ENCODE measurements around the gene VPS37D. TPM values are rescaled to one million over a fixed set of nuclear protein-coding genes. Genes with fewer than 3 reads are reported as not detected.

Gene VPS37D
- total and polyA plus RNA-seq, 2 of the 4 experiments (the other 2 are of a cell fraction): 2.3 to 3.1 TPM

- no TSS peak for BruUV-seq (replicated peaks)
Measured at GRCh38 chr7:73685311-73685710, 17.7 kb downstream of the VPS37D start.

More at GRCh38 chr7:73685311-73685710, 17.7 kb downstream of the VPS37D start:
- no peak overlapping the region for H4K5ac ChIP-seq (ENCODE audit: low read depth, low read length)
- no peak overlapping the region for H3K18ac ChIP-seq (ENCODE audit: low read depth, low read length)
- H3K9me1 ChIP-seq (ENCODE audit: insufficient read depth, low read length): peaks cover 7% of the 10 kb centered on the region; the same call in 1 of the 2 replicates
- in situ Hi-C loops (cut with MboI; ENCODE audit: low sequenced_read_pairs): no loop called here
- H3K27ac ChIP-seq (ENCODE audit: insufficient read depth, low read length): no peak overlapping the region
- ATAC-seq (ENCODE audit: low read depth) (no peak), DNase-seq (no peak)
- H3K9ac ChIP-seq (ENCODE audit: low read depth, low read length): no peak overlapping the region
- no peak overlapping the region for H3K4me3 ChIP-seq (ENCODE audit: insufficient read depth, low read depth, low read length)
- peaks cover 41 to 70% of the 10 kb centered on the region in 2 experiments for H3K79me1 ChIP-seq (ENCODE audit: low read depth in 1 of 2, low read length in 2 of 2)
- peaks cover 18% of the 10 kb centered on the region for H3K36me3 ChIP-seq (ENCODE audit: control insufficient read depth, insufficient read depth, low read length)
- no peak for TF ChIP-seq SMC3 (IDR thresholded peaks at IDR 0.05; ENCODE audit: low read depth, low read length)
- TF ChIP-seq RFX5 (IDR thresholded peaks at IDR 0.05; ENCODE audit: low read depth, low read length): no peak
- TF ChIP-seq MXI1 (IDR thresholded peaks at IDR 0.05; ENCODE audit: borderline replicate concordance, low read depth, low read length): no peak
- TF ChIP-seq CEBPB (IDR thresholded peaks at IDR 0.05; ENCODE audit: low read depth, low read length): no peak
- no peak for TF ChIP-seq CTCF (conservative IDR thresholded peaks at IDR 0.05; ENCODE audit: low read depth, low read length)
- TF ChIP-seq MAZ (IDR thresholded peaks at IDR 0.05; ENCODE audit: borderline replicate concordance, low read depth, low read length): no peak
- no peak for TF ChIP-seq POLR2A (IDR thresholded peaks at IDR 0.05; ENCODE audit: low read depth, low read length)
- no peak for TF ChIP-seq NFE2L2 (IDR thresholded peaks at IDR 0.05; ENCODE audit: low read depth, low read length)
- no peak for TF ChIP-seq BHLHE40 (IDR thresholded peaks at IDR 0.05; ENCODE audit: low read depth, low read length)
- TF ChIP-seq MAFK (IDR thresholded peaks at IDR 0.05; ENCODE audit: low read depth, low read length): no peak
- no peak for TF ChIP-seq FOS (IDR thresholded peaks at IDR 0.05; ENCODE audit: low read depth, low read length)
- no peak for TF ChIP-seq RAD21 (IDR thresholded peaks at IDR 0.05; ENCODE audit: low read length)
- no peak for TF ChIP-seq USF2 (IDR thresholded peaks at IDR 0.05; ENCODE audit: low read depth, low read length)
- TF ChIP-seq RCOR1 (IDR thresholded peaks at IDR 0.05; ENCODE audit: insufficient replicate concordance, low read length): no peak
- TF ChIP-seq ELK1 (IDR thresholded peaks at IDR 0.05; ENCODE audit: borderline replicate concordance, low read depth, low read length): no peak
- no peak for TF ChIP-seq CHD1 (IDR thresholded peaks at IDR 0.05; ENCODE audit: low read depth, low read length)
- H2AK9ac ChIP-seq (replicated peaks; ENCODE audit: low read depth, low read length, poor library complexity): no peak overlapping the region
- H4K8ac ChIP-seq (ENCODE audit: low read depth in 2 of 2, low read length in 2 of 2): no peak overlapping the region
- ChIA-PET CTCF (no interaction called here), POLR2A (ENCODE audit: unreplicated experiment) (no interaction called here)
- H2BK120ac ChIP-seq (ENCODE audit: low read depth, low read length): no peak overlapping the region
- peaks cover 13% of the 10 kb centered on the region for H3K4me1 ChIP-seq (ENCODE audit: control insufficient read depth, insufficient read depth, low read length)
- H2BK15ac ChIP-seq (ENCODE audit: low read depth, low read length): no peak overlapping the region
- no peak overlapping the region for H3K4me2 ChIP-seq (ENCODE audit: low read depth, low read length)
- H2BK20ac ChIP-seq (ENCODE audit: low read depth, low read length): no peak overlapping the region
- H4K91ac ChIP-seq (ENCODE audit: insufficient read depth, low read depth, low read length): no peak overlapping the region
- 95% methylated on average over 13 of the region's 18 CpGs; no CpG with 5 or more reads in 1 of the 2 experiments for WGBS, 2 experiments (ENCODE audit: extremely low coverage in 2 of 2, insufficient read length in 1 of 2)
- H3K23ac ChIP-seq (ENCODE audit: low read depth, low read length): no peak overlapping the region
- H3K56ac ChIP-seq (ENCODE audit: extremely low read depth, insufficient read depth, low read length): no peak overlapping the region
- no peak overlapping the region for H2AFZ ChIP-seq (replicated peaks; ENCODE audit: low read length, poor library complexity)
- no peak overlapping the region for H2BK5ac ChIP-seq (ENCODE audit: low read depth, low read length, poor library complexity, severe bottlenecking)
- H3K4ac ChIP-seq (ENCODE audit: low read depth, low read length): no peak overlapping the region
- no peaks in the 10 kb centered on the region for H3K9me3 ChIP-seq (ENCODE audit: control insufficient read depth, insufficient read depth, low read length)
- H3K14ac ChIP-seq (replicated peaks; ENCODE audit: low read depth, low read length): no peak overlapping the region
- peaks cover 7% of the 10 kb centered on the region; the same call in 1 of the 2 replicates for H4K20me1 ChIP-seq (ENCODE audit: insufficient read depth, low read length)
- H3K27me3 ChIP-seq (ENCODE audit: control insufficient read depth, insufficient read depth, low read length): no peaks in the 10 kb centered on the region
- dilution Hi-C loops (cut with HindIII; ENCODE audit: low sequenced_read_pairs, unreplicated experiment): no loop called here
- intact Hi-C loops (cut with micrococcal nuclease): no loop called here
- H2AK5ac ChIP-seq (ENCODE audit: low read depth, low read length): no peak overlapping the region

All from IMR-90 (cell line).